Measurements from ENCODE around the gene PSPN. TPM values are rescaled to one million over a fixed set of nuclear protein-coding genes. Genes with fewer than 3 reads are reported as not detected.
A peak's percentile ranks its signal among the peaks of the same experiment; 100 is the strongest.
"Not testable (repeated sequence)": the region's sequence is repeated elsewhere in the genome, so short reads cannot be mapped to it uniquely, and the experiment has no call there.

PSPN gene
- total and polyA plus RNA-seq, 2 of the 13 experiments (the other 11 are each of a cell fraction or from before 2014, with no cell fraction given), result 0.69 to 1.1 TPM

- BruUV-seq (replicated peaks); H2AFZ ChIP-seq (ENCODE audit: low read length); DNase-seq (ENCODE audit: low spot score); H3K27ac ChIP-seq (ENCODE audit: extremely low read length, insufficient read depth, low read length); FAIRE-seq; H3K9ac ChIP-seq (ENCODE audit: insufficient read depth, low read depth, low read length); CTCF ChIA-PET (ENCODE audit: low intra/inter-chr PET ratio, low total read pairs); ATAC-seq; intact Hi-C loops (cut with micrococcal nuclease; ENCODE audit: unreplicated experiment); H4K20me1 ChIP-seq (ENCODE audit: insufficient read depth, low read length); H3K4me2 ChIP-seq (ENCODE audit: low read depth, low read length); H3K79me2 ChIP-seq (ENCODE audit: insufficient read depth, low read length); H3K9me3 ChIP-seq (ENCODE audit: low read length); H3K36me3 ChIP-seq (replicated peaks in 1 of 2; ENCODE audit: control insufficient read depth in 1 of 2, insufficient read depth in 2 of 2, low read length in 2 of 2); H3K27me3 ChIP-seq (ENCODE audit: control insufficient read depth in 1 of 2, insufficient read depth in 2 of 2, low read length in 2 of 2); H3K4me3 ChIP-seq (replicated peaks in 1 of 3; ENCODE audit: insufficient read depth in 1 of 3, low read depth in 2 of 3, low read length in 3 of 3); in situ Hi-C loops (cut with HindIII; ENCODE audit: extremely low pct_ligation_motif_present, low pct_unique_long_range_greater_than_20kb): not testable (repeated sequence)
- POLR2A ChIA-PET, result interaction anchor here (3.3 kb wide), 1 partner anchor 7 kb away, joined by 15 read pairs; the partner anchor contains the start of gene GTF2F1
- H3K4me1 ChIP-seq (ENCODE audit: insufficient read depth, low read length), result peaks cover 18% of the 10 kb centered on the region
- 61% methylated on average over 22 of the region's 23 CpGs for WGBS (ENCODE audit: low lambda C conversion rate)
- peak; percentile 51; the same call in 1 of the 2 replicates for TF ChIP-seq ZNF121 (CRISPR knock-in tag; IDR thresholded peaks at IDR 0.05)
Measured at GRCh38 chr19:6400062-6400944, 24.6 kb upstream of the PSPN start.

GRCh38 chr19:6396305-6396704 lies 20.6 kb upstream of the PSPN start:
- H3K36me3 ChIP-seq (replicated peaks in 1 of 2; ENCODE audit: control insufficient read depth in 1 of 2, insufficient read depth in 2 of 2, low read length in 2 of 2), result no peaks in the 10 kb centered on the region
- peaks cover 14% of the 10 kb centered on the region for H3K79me2 ChIP-seq (ENCODE audit: insufficient read depth, low read length)
- no peak for ATAC-seq
- BruUV-seq (replicated peaks), result no TSS peak
- no peak overlapping the region for H2AFZ ChIP-seq (ENCODE audit: low read length)
- DNase-seq (ENCODE audit: low spot score), result no peak
- peaks cover 18% of the 10 kb centered on the region for H3K4me1 ChIP-seq (ENCODE audit: insufficient read depth, low read length)
- FAIRE-seq, result no peak
- H3K4me3 ChIP-seq (replicated peaks in 1 of 3; ENCODE audit: insufficient read depth in 1 of 3, low read depth in 2 of 3, low read length in 3 of 3), result no peak overlapping the region
- no peak overlapping the region for H3K4me2 ChIP-seq (ENCODE audit: low read depth, low read length)
- no peak overlapping the region for H3K9ac ChIP-seq (ENCODE audit: insufficient read depth, low read depth, low read length)
- H3K27me3 ChIP-seq (ENCODE audit: control insufficient read depth in 1 of 2, insufficient read depth in 2 of 2, low read length in 2 of 2), result no peaks in the 10 kb centered on the region; a peak in 1 of 5 replicates
- H4K20me1 ChIP-seq (ENCODE audit: insufficient read depth, low read length), result no peaks in the 10 kb centered on the region
- no peak overlapping the region for H3K27ac ChIP-seq (ENCODE audit: extremely low read length, insufficient read depth, low read length)
- ChIA-PET CTCF (ENCODE audit: low intra/inter-chr PET ratio, low total read pairs) (no interaction called here), POLR2A (interaction anchor here (0.8 kb wide), 1 partner anchor 29 kb away, joined by 5 read pairs; the partner anchor contains the start of gene KHSRP)
- intact Hi-C loops (cut with micrococcal nuclease; ENCODE audit: unreplicated experiment), result no loop called here
- no peaks in the 10 kb centered on the region for H3K9me3 ChIP-seq (ENCODE audit: low read length)
- 87% methylated on average over 9 of the region's 12 CpGs for WGBS (ENCODE audit: low lambda C conversion rate)
- in situ Hi-C loops (cut with HindIII; ENCODE audit: extremely low pct_ligation_motif_present, low pct_unique_long_range_greater_than_20kb), result no loop called here
- TF ChIP-seq, protein P1, sequence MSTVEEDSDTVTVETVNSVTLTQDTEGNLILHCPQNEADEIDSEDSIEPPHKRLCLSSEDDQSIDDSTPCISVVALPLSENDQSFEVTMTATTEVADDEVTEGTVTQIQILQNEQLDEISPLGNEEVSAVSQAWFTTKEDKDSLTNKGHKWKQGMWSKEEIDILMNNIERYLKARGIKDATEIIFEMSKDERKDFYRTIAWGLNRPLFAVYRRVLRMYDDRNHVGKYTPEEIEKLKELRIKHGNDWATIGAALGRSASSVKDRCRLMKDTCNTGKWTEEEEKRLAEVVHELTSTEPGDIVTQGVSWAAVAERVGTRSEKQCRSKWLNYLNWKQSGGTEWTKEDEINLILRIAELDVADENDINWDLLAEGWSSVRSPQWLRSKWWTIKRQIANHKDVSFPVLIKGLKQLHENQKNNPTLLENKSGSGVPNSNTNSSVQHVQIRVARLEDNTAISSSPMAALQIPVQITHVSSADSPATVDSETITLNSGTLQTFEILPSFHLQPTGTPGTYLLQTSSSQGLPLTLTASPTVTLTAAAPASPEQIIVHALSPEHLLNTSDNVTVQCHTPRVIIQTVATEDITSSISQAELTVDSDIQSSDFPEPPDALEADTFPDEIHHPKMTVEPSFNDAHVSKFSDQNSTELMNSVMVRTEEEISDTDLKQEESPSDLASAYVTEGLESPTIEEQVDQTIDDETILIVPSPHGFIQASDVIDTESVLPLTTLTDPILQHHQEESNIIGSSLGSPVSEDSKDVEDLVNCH (CRISPR knock-in tag; IDR thresholded peaks at IDR 0.05), result no peak
- TF ChIP-seq ZNF496 (CRISPR knock-in tag; IDR thresholded peaks at IDR 0.05; ENCODE audit: insufficient replicate concordance) (no peak), ZNF124 (CRISPR knock-in tag; IDR thresholded peaks at IDR 0.05) (no peak), ARNT (IDR thresholded peaks at IDR 0.05) (no peak), NR2F2 (IDR thresholded peaks at IDR 0.05; ENCODE audit: borderline replicate concordance, low read depth) (no peak), ZNF720 (CRISPR knock-in tag; IDR thresholded peaks at IDR 0.05) (no peak), RFX1 (IDR thresholded peaks at IDR 0.05) (no peak), PHF8 (CRISPR knock-in tag; IDR thresholded peaks at IDR 0.05) (no peak), ATF5 (CRISPR knock-in tag; IDR thresholded peaks at IDR 0.05; ENCODE audit: low read depth) (no peak), ZNF740 (CRISPR knock-in tag; IDR thresholded peaks at IDR 0.05) (no peak), DRAP1 (CRISPR knock-in tag; IDR thresholded peaks at IDR 0.05) (no peak)
- TF ChIP-seq, protein P2, sequence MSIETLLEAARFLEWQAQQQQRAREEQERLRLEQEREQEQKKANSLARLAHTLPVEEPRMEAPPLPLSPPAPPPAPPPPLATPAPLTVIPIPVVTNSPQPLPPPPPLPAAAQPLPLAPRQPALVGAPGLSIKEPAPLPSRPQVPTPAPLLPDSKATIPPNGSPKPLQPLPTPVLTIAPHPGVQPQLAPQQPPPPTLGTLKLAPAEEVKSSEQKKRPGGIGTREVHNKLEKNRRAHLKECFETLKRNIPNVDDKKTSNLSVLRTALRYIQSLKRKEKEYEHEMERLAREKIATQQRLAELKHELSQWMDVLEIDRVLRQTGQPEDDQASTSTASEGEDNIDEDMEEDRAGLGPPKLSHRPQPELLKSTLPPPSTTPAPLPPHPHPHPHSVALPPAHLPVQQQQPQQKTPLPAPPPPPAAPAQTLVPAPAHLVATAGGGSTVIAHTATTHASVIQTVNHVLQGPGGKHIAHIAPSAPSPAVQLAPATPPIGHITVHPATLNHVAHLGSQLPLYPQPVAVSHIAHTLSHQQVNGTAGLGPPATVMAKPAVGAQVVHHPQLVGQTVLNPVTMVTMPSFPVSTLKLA (IDR thresholded peaks at IDR 0.05), result no peak

Data from HepG2 (cell line).